ENCODE results near the gene VGF.
"Not testable (repeated sequence)": the region's sequence is repeated elsewhere in the genome, so short reads cannot be mapped to it uniquely, and the experiment has no call there.

VGF gene

GRCh38 chr7:101138213-101138870 lies 27.0 kb downstream of the VGF start:
- Mint-ChIP-seq H3K27me3 (ENCODE audit: low read depth, poor library complexity) (peaks cover 16% of the 10 kb centered on the region), H3K36me3 (ENCODE audit: low read depth) (no peaks in the 10 kb centered on the region), H3K9me3 (no peaks in the 10 kb centered on the region), H3K4me1 (peaks cover 62% of the 10 kb centered on the region), H3K4me3 (peak overlapping the region; percentile 70), H3K27ac (peak overlapping the region; percentile 95)
- peak; percentile 78 for TF ChIP-seq CTCF (IDR thresholded peaks at IDR 0.05)
- DNase-seq, result peak; percentile 75

GRCh38 chr7:101137651-101138212 lies 27.6 kb downstream of the VGF start:
- Mint-ChIP-seq H3K36me3 (ENCODE audit: low read depth) (no peaks in the 10 kb centered on the region), H3K9me3 (no peaks in the 10 kb centered on the region), H3K4me3 (no peak overlapping the region), H3K4me1 (peaks cover 65% of the 10 kb centered on the region), H3K27ac (peak overlapping the region; percentile 95), H3K27me3 (ENCODE audit: low read depth, poor library complexity) (peaks cover 11% of the 10 kb centered on the region)
- no peak for DNase-seq
- TF ChIP-seq CTCF (IDR thresholded peaks at IDR 0.05), result no peak

- H3K27me3 Mint-ChIP-seq (ENCODE audit: low read depth, poor library complexity), result peaks cover 8% of the 10 kb centered on the region
- peaks cover 46% of the 10 kb centered on the region for H3K4me1 Mint-ChIP-seq
- H3K27ac Mint-ChIP-seq, result no peak overlapping the region
- H3K9me3 Mint-ChIP-seq, result no peaks in the 10 kb centered on the region
- no peak for DNase-seq
- H3K36me3 Mint-ChIP-seq (ENCODE audit: low read depth), result no peaks in the 10 kb centered on the region
- no peak overlapping the region for H3K4me3 Mint-ChIP-seq
- no peak for TF ChIP-seq CTCF (IDR thresholded peaks at IDR 0.05)
Measured at GRCh38 chr7:101134399-101134980, 30.9 kb downstream of the VGF start.

GRCh38 chr7:101133621-101134398 lies 31.6 kb downstream of the VGF start:
- TF ChIP-seq CTCF (IDR thresholded peaks at IDR 0.05), result no peak
- no peaks in the 10 kb centered on the region for H3K9me3 Mint-ChIP-seq
- H3K27ac Mint-ChIP-seq, result no peak overlapping the region
- DNase-seq, result no peak
- no peak overlapping the region for H3K4me3 Mint-ChIP-seq
- H3K36me3 Mint-ChIP-seq (ENCODE audit: low read depth), result no peaks in the 10 kb centered on the region
- peaks cover 12% of the 10 kb centered on the region for H3K27me3 Mint-ChIP-seq (ENCODE audit: low read depth, poor library complexity)
- H3K4me1 Mint-ChIP-seq, result peaks cover 39% of the 10 kb centered on the region

- Mint-ChIP-seq H3K4me3 (peak overlapping the region; percentile 47), H3K4me1 (peaks cover 31% of the 10 kb centered on the region), H3K27me3 (ENCODE audit: low read depth, poor library complexity) (peaks cover 14% of the 10 kb centered on the region), H3K27ac (peak overlapping the region; percentile 77)
- not testable (repeated sequence) for H3K9me3 Mint-ChIP-seq; H3K36me3 Mint-ChIP-seq (ENCODE audit: low read depth); DNase-seq
Measured at GRCh38 chr7:101132626-101133600, 32.5 kb downstream of the VGF start.
